HepG2 (cell line): ENCODE results near the gene FTSJ1. TPM values are rescaled to one million over a fixed set of nuclear protein-coding genes. Genes with fewer than 3 reads are reported as not detected.

ENCODE experiments used
- ATAC-seq: fragments of 200-7000 bp; cut with Tn5 transposase; 3 replicates; pipeline ENCODE4 v1.9.1; 2020; ENCODE audit warnings: mild to moderate bottlenecking, moderate library complexity
- BruUV-seq: library from RNA; stranded (reverse); fragments of 400-500 nt; replicated peaks from 2 replicates; lab custom pipeline; 2021; lab: Mats Ljungman, UMichigan
- CTCF ChIA-PET: fragments of 300-600 bp; formaldehyde crosslinking; extraction: SDS; loops from one replicate; lab custom pipeline; 2021; ENCODE audit warnings: low total read pairs, inconsistent platforms, low intra/inter-chr PET ratio; lab: Yijun Ruan, JAX
- POLR2A ChIA-PET: fragments of 350-600 bp; sonication (Branson Sonifier 250); formaldehyde crosslinking; loops from one replicate; lab custom pipeline; 2020; ENCODE audit warnings: antibody characterized with exemption, inconsistent platforms; lab: Yijun Ruan, JAX
- DNase-seq: peaks from one replicate; pipeline ENCODE4 v3.0.0-alpha.2; 2015; ENCODE audit warnings: low spot score
- FAIRE-seq: peaks from 3 replicates; lab custom pipeline; 2011; peaks lifted over from hg19 to GRCh38; lab: Jason Lieb, UNC
- H2AFZ ChIP-seq: one replicate; pipeline ENCODE4 v1.6.1; 2011; ENCODE audit warnings: low read length, inconsistent platforms
- H3K27ac ChIP-seq: fragments of 300-600 bp; 3 replicates; pipeline ENCODE4 v1.8.0; 2011; ENCODE audit warnings: mixed run types, mild to moderate bottlenecking, mixed read lengths, low read length, inconsistent platforms; ENCODE audit not compliant: insufficient read depth; ENCODE audit errors: extremely low read length
- H3K27me3 ChIP-seq, 2 experiments: fragments of 200-600 bp in 1 of 2; 2 replicates in 1 of 2; 3 replicates in 1 of 2; pipeline versions ENCODE4 v1.6.0 to v1.8.0; 2011; ENCODE audit warnings: low read length in 2 of 2, mild to moderate bottlenecking in 2 of 2, moderate library complexity in 2 of 2, inconsistent platforms in 1 of 2; ENCODE audit not compliant: insufficient read depth in 2 of 2, control insufficient read depth in 1 of 2
- H3K36me3 ChIP-seq, 2 experiments: fragments of 200-600 bp in 1 of 2; replicated peaks in 1 of 2; 2 replicates in 1 of 2; 3 replicates in 1 of 2; pipeline versions ENCODE4 v1.5.1 to v1.8.0; 2011; ENCODE audit warnings: low read length in 2 of 2, inconsistent platforms in 1 of 2; ENCODE audit not compliant: insufficient read depth in 2 of 2, control insufficient read depth in 1 of 2
- H3K4me1 ChIP-seq: 2 replicates; pipeline ENCODE4 v1.5.1; 2012; ENCODE audit warnings: low read length, inconsistent platforms; ENCODE audit not compliant: insufficient read depth
- H3K4me2 ChIP-seq: 2 replicates; pipeline ENCODE4 v1.6.0; 2011; ENCODE audit warnings: low read depth, low read length, inconsistent platforms
- H3K4me3 ChIP-seq, 3 experiments: fragments of 200-600 bp in 1 of 3; sonication (generic), shearing (Covaris generic) in 1 of 3; replicated peaks in 1 of 3; 2 replicates each; pipeline ENCODE4 v1.5.1; 2011 to 2016; ENCODE audit warnings: low read length in 3 of 3, inconsistent platforms in 2 of 3, low read depth in 2 of 3, mild to moderate bottlenecking in 2 of 3, control low read depth in 1 of 3, mixed read lengths in 1 of 3; ENCODE audit not compliant: insufficient read depth in 1 of 3
- H3K79me2 ChIP-seq: one replicate; pipeline ENCODE4 v1.6.1; 2011; ENCODE audit warnings: low read length, inconsistent platforms; ENCODE audit not compliant: insufficient read depth
- H3K9ac ChIP-seq: 2 replicates; pipeline ENCODE4 v1.6.0; 2011; ENCODE audit warnings: mild to moderate bottlenecking, low read depth, low read length, inconsistent platforms; ENCODE audit not compliant: insufficient read depth
- H3K9me3 ChIP-seq: 2 replicates; pipeline ENCODE4 v1.5.1; 2012; ENCODE audit warnings: mild to moderate bottlenecking, low read length
- H4K20me1 ChIP-seq: 2 replicates; pipeline ENCODE4 v1.6.0; 2011; ENCODE audit warnings: inconsistent platforms, mild to moderate bottlenecking, low read length, moderate library complexity; ENCODE audit not compliant: insufficient read depth
- KMT2A ChIP-seq: sonication (generic); formaldehyde crosslinking; IDR thresholded peaks from 2 replicates; pipeline ENCODE4 v1.4.0; 2020; ENCODE audit warnings: missing genetic modification reagents
- MTA1 ChIP-seq: sonication (generic); formaldehyde crosslinking; IDR thresholded peaks from 2 replicates; pipeline ENCODE4 v1.4.0; 2020; ENCODE audit warnings: missing genetic modification reagents, mild to moderate bottlenecking, borderline replicate concordance
- NFIB ChIP-seq: sonication (generic); formaldehyde crosslinking; IDR thresholded peaks from 2 replicates; pipeline ENCODE4 v1.9.0; 2021; ENCODE audit warnings: missing genetic modification reagents, mild to moderate bottlenecking, borderline replicate concordance
- REL ChIP-seq: sonication (generic); formaldehyde crosslinking; conservative IDR thresholded peaks from 2 replicates; pipeline ENCODE4 v1.8.0; 2022; ENCODE audit warnings: mild to moderate bottlenecking, missing genetic modification reagents, moderate library complexity
- SOX6 ChIP-seq, 2 experiments: fragments of 450-650 bp in 1 of 2; sonication (generic) in 1 of 2; formaldehyde crosslinking in 1 of 2; IDR thresholded peaks; 2 replicates each; pipeline versions ENCODE4 v1.4.0 to v1.6.1; 2017 to 2020; ENCODE audit warnings: antibody characterized with exemption in 1 of 2, mild to moderate bottlenecking in 1 of 2, missing genetic modification reagents in 1 of 2
- U2AF2 ChIP-seq: fragments of 200-400 bp; formaldehyde crosslinking; IDR thresholded peaks from 2 replicates; pipeline ENCODE4 v1.6.1; 2017; ENCODE audit warnings: low read depth, mild to moderate bottlenecking, low read length
- ZNF232 ChIP-seq: sonication (generic); formaldehyde crosslinking; IDR thresholded peaks from 2 replicates; pipeline ENCODE4 v1.4.0; 2020; ENCODE audit warnings: missing genetic modification reagents, borderline replicate concordance
- ZNF329 ChIP-seq: sonication (generic); formaldehyde crosslinking; IDR thresholded peaks from 2 replicates; pipeline ENCODE4 v1.9.0; 2021; ENCODE audit warnings: low read depth, mild to moderate bottlenecking, missing genetic modification reagents
- ZNF460 ChIP-seq: sonication (generic); formaldehyde crosslinking; IDR thresholded peaks from 2 replicates; pipeline ENCODE4 v1.5.1; 2020; ENCODE audit warnings: missing genetic modification reagents, mild to moderate bottlenecking, borderline replicate concordance
- ZNF558 ChIP-seq: sonication (generic); formaldehyde crosslinking; IDR thresholded peaks from 2 replicates; pipeline ENCODE4 v1.9.0; 2022; ENCODE audit warnings: mild to moderate bottlenecking, missing genetic modification reagents, borderline replicate concordance
- ZNF749 ChIP-seq: sonication (generic); formaldehyde crosslinking; IDR thresholded peaks from 2 replicates; pipeline ENCODE4 v1.8.0; 2022; ENCODE audit warnings: mild to moderate bottlenecking, missing genetic modification reagents, moderate library complexity, borderline replicate concordance
- WGBS: methylation state at CpG from one replicate; pipeline ENCODE4 v1.1.6; 2017; ENCODE audit warnings: low lambda C conversion rate; 5-methylcytosine and 5-hydroxymethylcytosine counted together
- in situ Hi-C: cut with HindIII; loops from 2 replicates; pipeline ENCODE4 v1.10.0; 2017; ENCODE audit warnings: low pct_unique_long_range_greater_than_20kb; ENCODE audit not compliant: extremely low pct_ligation_motif_present
- intact Hi-C: fragments of 100-400 bp; cut with micrococcal nuclease; formaldehyde crosslinking; loops from one replicate; pipeline ENCODE4 v1.10.0; 2022; ENCODE audit not compliant: unreplicated experiment
- polyA plus RNA-seq, 8 experiments: library from polyadenylated mRNA; depleted of rRNA in 3 of 8; stranded (reverse) in 7 of 8; unstranded in 1 of 8; fragments of >200 nt; fragmentation: Illumina TruSeq in 4 of 8; extraction: Trizol in 4 of 8; gene quantifications; 2 replicates each; pipeline versions ENCODE4 v1.2.1 to v1.2.3, GENCODE V29; 2011 to 2016; ENCODE audit warnings: low read depth in 4 of 8, missing spikeins in 1 of 8, mixed read lengths in 1 of 8; ENCODE audit not compliant: insufficient read depth in 1 of 8
- total RNA-seq, 5 experiments: library from RNA; depleted of rRNA; stranded (reverse); fragments of >200 nt; fragmentation: Illumina TruSeq; extraction: Trizol; gene quantifications; 2 replicates each; pipeline ENCODE4 v1.2.3, GENCODE V29; 2016; ENCODE audit warnings: low read depth in 1 of 5
- TF ChIP-seq, protein P1 (sequence below): sonication (generic); formaldehyde crosslinking; IDR thresholded peaks from 2 replicates; pipeline ENCODE4 v1.4.0; 2020; ENCODE audit warnings: missing genetic modification reagents, low read depth, mild to moderate bottlenecking, borderline replicate concordance
- TF ChIP-seq, protein P2 (sequence below): sonication (generic); formaldehyde crosslinking; IDR thresholded peaks from 2 replicates; pipeline ENCODE4 v1.5.1; 2020; ENCODE audit warnings: mild to moderate bottlenecking, missing genetic modification reagents, moderate library complexity
- TF ChIP-seq, protein P3 (sequence below): sonication (generic); formaldehyde crosslinking; IDR thresholded peaks from 2 replicates; pipeline ENCODE4 v1.4.0; 2020; ENCODE audit warnings: missing genetic modification reagents

FTSJ1 gene
- total and polyA plus RNA-seq, 2 of the 13 experiments (the other 11 are each of a cell fraction or from before 2014, with no cell fraction given), result 30.3 to 37.9 TPM

DNA sequence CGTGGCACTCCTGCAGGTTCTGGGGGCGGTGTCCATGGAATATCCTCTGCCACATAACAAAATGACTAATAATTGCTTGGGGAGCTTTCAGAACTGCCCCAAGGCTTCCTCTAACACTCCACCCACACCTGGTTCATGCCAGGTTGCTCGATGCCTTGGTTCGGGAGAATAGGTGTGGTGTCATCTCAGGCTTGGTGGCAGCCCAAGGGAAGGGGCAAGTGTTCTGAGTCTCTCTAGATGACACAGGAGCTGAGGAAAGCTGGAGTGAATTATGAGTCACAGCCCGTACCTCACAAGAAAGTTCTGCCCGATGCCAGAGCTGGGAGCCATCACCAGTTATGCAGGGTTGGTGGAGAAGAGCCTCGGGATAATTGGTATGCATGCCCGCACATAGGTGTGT, 14.7 kb downstream of the FTSJ1 start:
- H3K4me3 ChIP-seq, result no peak overlapping the region
- no peak overlapping the region for H3K4me2 ChIP-seq
- no TSS peak for BruUV-seq
- H3K9me3 ChIP-seq, result no peaks in the 10 kb centered on the region
- no peak for FAIRE-seq
- POLR2A ChIA-PET, result no interaction called here
- H3K4me1 ChIP-seq, result peaks cover 26% of the 10 kb centered on the region
- no peak for ATAC-seq
- H3K9ac ChIP-seq, result no peak overlapping the region
- no peaks in the 10 kb centered on the region for H3K36me3 ChIP-seq
- DNase-seq, result no peak
- no peak overlapping the region for H3K27ac ChIP-seq
- 73% methylated on average over 2 of the region's 8 CpGs for WGBS
- CTCF ChIA-PET, result no interaction called here
- H3K27me3 ChIP-seq, result no peaks in the 10 kb centered on the region; a peak in 1 of 5 replicates
- in situ Hi-C loops (loop anchor here (5.0 kb wide), 1 partner anchor 408 kb away; no protein-coding TSS in a partner anchor), intact Hi-C loops (loop anchor here (10.0 kb wide), 1 partner anchor 406 kb away; no protein-coding TSS in a partner anchor)
- no peaks in the 10 kb centered on the region for H3K79me2 ChIP-seq
- no peak overlapping the region for H2AFZ ChIP-seq
- H4K20me1 ChIP-seq, result no peaks in the 10 kb centered on the region
- TF ChIP-seq ZNF329 (CRISPR knock-in tag), result no peak
- TF ChIP-seq, protein P1, sequence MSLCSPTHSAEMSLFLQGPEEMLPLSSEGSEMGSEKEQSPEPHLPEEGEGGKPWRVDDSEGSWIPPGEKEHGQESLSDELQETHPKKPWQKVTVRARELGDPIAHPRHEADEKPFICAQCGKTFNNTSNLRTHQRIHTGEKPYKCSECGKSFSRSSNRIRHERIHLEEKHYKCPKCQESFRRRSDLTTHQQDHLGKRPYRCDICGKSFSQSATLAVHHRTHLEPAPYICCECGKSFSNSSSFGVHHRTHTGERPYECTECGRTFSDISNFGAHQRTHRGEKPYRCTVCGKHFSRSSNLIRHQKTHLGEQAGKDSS, result no peak
- no peak for TF ChIP-seq ZNF558
- TF ChIP-seq REL, result no peak
- TF ChIP-seq NFIB (CRISPR knock-in tag), result no peak
- TF ChIP-seq ZNF749, result no peak
- no peak for TF ChIP-seq MTA1 (CRISPR knock-in tag)
- TF ChIP-seq, protein P2, sequence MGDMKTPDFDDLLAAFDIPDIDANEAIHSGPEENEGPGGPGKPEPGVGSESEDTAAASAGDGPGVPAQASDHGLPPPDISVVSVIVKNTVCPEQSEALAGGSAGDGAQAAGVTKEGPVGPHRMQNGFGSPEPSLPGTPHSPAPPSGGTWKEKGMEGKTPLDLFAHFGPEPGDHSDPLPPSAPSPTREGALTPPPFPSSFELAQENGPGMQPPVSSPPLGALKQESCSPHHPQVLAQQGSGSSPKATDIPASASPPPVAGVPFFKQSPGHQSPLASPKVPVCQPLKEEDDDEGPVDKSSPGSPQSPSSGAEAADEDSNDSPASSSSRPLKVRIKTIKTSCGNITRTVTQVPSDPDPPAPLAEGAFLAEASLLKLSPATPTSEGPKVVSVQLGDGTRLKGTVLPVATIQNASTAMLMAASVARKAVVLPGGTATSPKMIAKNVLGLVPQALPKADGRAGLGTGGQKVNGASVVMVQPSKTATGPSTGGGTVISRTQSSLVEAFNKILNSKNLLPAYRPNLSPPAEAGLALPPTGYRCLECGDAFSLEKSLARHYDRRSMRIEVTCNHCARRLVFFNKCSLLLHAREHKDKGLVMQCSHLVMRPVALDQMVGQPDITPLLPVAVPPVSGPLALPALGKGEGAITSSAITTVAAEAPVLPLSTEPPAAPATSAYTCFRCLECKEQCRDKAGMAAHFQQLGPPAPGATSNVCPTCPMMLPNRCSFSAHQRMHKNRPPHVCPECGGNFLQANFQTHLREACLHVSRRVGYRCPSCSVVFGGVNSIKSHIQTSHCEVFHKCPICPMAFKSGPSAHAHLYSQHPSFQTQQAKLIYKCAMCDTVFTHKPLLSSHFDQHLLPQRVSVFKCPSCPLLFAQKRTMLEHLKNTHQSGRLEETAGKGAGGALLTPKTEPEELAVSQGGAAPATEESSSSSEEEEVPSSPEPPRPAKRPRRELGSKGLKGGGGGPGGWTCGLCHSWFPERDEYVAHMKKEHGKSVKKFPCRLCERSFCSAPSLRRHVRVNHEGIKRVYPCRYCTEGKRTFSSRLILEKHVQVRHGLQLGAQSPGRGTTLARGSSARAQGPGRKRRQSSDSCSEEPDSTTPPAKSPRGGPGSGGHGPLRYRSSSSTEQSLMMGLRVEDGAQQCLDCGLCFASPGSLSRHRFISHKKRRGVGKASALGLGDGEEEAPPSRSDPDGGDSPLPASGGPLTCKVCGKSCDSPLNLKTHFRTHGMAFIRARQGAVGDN (CRISPR knock-in tag), result no peak
- TF ChIP-seq, protein P3, sequence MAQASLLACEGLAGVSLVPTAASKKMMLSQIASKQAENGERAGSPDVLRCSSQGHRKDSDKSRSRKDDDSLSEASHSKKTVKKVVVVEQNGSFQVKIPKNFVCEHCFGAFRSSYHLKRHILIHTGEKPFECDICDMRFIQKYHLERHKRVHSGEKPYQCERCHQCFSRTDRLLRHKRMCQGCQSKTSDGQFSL (CRISPR knock-in tag), result no peak
- no peak for TF ChIP-seq ZNF232 (CRISPR knock-in tag)
- TF ChIP-seq SOX6 (IDR thresholded peaks at IDR 0.05), result no peak
- no peak for TF ChIP-seq SOX6 (CRISPR knock-in tag; IDR thresholded peaks at IDR 0.05)
- TF ChIP-seq KMT2A (CRISPR knock-in tag), result no peak
- no peak for TF ChIP-seq ZNF460 (CRISPR knock-in tag)
- TF ChIP-seq U2AF2, result no peak
